Medulla oblongata (tissue), 1 donor: Measurements from ENCODE around the gene HOXB3.

Experiments used
- DNase-seq: peaks from one replicate; pipeline ENCODE4 v3.0.0-alpha.2; 2015; ENCODE audit errors: extremely low spot score

Gene HOXB3

GRCh38 chr17:48589831-48590606 lies at the start of gene HOXB3:
Gene HOXB3 (minus strand): TSS chr17:48590241. CDS start chr17:48552474, 37,767 bp downstream.
- no peak for DNase-seq

DNA sequence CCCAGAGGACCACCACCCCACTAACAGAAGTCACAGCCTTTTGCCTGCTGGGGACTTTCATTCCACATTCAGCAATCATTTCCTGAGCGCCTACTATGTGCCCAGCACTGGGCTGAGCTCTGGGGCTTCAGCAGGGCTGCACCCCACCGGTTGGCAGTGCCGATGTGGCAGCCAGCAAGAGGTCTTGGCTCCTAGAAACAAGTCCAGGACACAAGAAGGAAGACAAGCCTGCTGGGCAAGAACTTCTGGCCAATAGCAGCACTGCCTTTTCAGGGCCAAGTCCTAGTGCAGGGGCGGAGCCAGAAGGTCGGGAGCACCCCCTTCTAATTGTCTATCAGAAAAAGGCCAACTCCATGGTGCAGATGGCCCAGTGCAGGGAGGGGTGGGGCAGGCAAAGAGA lies 49.1 kb upstream of the HOXB3 start:
- DNase-seq = no peak

- DNase-seq = no peak
These were observed 47.6 kb upstream of the HOXB3 start for GRCh38 chr17:48637323-48638260.

DNA sequence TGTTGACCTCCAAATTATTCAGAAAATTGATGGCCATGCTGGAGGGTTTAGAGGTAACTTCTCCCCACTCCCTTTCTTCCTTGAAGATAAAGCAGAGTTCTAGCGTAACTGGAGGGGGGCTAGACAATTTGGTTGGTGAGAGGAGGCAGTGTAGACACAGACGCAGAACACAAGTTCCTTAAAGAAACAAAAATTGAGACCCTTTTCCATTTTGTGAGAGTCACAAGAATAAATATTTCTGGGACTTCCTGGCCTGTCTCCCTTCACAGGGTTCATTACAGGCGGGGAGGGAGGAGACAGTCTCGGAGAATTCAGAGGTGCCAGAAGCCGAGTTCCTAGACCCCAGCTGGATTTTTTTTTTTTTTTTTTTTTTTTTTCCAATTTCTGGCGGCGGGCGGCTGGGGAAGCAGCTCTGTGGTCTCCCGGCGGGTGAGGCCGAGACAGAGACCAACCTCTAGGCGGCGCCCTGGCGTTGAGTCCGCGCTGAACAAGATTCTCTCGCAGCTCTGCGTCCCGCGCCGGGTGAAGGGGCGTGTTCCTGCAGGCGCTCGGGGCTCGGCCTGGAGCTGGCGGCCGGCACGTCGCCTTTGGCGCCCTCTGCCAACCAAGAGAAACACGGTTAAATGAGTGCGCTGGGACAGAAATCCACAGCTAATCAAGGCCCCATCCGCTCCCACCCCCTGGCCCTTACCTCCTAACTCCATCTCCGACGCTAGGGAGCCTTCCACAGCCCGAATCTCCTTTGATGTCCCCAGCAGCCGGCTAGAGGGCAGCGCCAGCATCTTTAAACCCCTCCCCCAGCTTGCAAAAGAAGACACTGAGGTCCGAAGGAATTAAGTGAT lies 46.4 kb upstream of the HOXB3 start:
- peak; percentile 57 for DNase-seq

DNA sequence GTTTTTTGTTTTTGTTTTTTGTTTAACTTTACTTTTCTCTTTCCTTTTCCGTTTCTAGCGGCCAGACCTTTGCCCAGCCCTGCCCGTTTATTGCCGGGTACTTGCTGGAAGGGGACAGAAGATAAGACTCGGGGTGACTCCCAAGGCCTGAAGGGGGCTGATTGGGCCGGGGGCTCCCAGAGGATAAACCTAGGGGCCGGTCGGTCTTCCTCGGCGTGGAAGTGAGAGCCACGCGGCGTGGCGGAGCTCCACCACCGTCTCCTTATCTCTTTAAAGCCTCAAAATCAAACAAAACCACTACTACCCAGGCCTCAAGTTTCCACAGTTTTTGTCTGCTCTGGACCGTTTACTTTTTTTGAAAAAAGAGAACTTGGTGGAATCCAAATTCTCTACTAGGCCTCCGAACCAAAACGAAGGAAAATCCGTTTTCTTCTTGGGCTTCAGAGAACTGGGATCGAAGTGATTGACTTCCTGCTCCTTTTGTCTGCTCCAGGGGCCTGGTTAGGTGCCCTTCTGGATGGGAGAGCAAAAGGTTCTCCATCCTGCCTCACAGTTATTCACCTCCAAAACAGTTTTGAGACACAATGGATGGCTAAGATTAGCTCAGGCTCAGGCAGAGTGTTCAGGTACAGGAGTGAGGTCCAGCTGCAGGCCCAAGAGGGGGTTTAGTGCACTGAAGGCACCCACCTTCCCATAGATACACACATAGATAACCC lies 44.6 kb upstream of the HOXB3 start:
- DNase-seq = no peak

- no peak for DNase-seq
These were observed 43.2 kb upstream of the HOXB3 start for GRCh38 chr17:48633266-48633677.

- no peak for DNase-seq
These were observed 42.7 kb upstream of the HOXB3 start for GRCh38 chr17:48632579-48633265.

- no peak for DNase-seq
These were observed 41.9 kb upstream of the HOXB3 start for GRCh38 chr17:48631693-48632578.

- no peak for DNase-seq
These were observed 41.1 kb upstream of the HOXB3 start for GRCh38 chr17:48630925-48631692.

DNA sequence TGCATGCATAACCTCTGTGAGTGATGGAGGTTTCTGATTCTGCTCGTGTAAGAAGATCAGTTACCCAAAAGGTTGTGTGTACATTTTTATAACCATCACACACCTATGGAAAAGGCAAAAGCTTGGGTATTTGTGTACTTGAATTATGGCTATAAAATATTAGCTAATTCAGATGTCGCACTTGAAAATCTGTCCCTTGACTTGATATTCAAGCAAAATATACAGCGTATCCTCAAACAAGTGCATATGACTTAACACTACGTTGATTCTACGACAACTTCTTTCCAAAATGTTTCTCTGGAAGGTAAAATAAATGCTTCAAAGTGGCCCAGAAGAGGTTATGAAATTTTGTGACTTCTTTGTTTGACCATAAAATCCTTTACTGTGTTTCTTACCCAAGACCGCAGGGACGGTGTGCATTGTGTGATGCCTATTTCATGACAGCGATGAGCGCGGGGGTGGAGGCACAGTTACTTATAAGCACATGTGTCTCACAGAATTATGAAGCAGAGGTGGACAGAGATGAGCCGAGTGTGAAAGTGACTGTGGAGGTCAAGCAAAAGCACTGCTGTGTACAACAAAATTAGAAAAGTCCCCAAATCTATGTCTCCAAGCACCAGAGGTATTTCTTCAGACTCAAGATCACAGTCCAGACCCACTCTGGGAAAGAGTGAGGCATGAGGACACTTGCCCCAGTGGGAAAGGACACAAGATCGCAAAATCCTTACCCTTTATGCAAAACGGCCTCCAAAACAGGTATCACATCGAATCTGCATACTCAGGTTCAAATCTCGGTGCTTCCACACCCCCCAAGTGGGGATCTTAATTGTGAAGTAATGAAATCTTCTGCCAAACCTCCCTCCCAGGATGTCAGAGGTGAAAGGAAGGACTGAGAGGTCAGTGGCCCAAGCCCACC lies 40.2 kb upstream of the HOXB3 start:
- DNase-seq = no peak

- DNase-seq = no peak
These were observed 39.3 kb upstream of the HOXB3 start for GRCh38 chr17:48629411-48629759.

DNA sequence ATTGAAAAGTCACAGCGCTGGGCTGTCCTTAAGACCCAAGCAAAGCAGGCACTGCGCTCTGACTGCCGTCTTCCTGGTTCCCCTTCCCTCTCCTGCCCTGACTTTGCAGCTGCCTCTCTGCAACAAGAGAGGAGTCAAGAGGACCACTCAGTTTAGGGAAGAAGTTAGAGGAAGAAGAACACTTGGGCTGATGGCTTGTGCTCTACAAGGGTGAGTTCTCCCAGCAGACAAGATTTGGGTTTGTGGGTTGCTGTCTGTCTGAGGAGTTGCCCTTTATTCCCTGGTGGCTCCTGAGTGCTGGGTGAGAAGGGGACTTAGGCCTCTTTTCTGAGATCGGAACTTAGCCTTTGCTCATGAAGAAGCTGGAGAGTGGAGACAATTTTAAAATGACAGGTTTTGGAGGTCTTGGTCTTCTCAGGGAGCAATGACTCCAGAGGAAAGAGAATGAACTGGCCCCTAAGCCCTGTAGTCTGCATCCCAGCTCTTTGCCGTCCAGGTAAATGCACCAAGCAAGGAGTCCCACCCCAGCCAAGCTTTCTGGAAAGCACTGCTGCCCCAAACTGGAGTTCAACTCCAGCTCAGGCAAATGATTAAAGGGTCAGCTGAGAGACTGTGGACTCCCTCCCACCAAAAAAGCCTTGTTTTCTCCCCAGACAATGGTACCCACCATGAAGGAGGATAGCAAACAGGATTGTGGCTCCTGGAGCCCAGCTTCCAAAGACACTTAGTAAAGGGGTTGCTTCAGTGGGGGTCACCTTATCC lies 38.8 kb upstream of the HOXB3 start:
- DNase-seq = no peak

DNA sequence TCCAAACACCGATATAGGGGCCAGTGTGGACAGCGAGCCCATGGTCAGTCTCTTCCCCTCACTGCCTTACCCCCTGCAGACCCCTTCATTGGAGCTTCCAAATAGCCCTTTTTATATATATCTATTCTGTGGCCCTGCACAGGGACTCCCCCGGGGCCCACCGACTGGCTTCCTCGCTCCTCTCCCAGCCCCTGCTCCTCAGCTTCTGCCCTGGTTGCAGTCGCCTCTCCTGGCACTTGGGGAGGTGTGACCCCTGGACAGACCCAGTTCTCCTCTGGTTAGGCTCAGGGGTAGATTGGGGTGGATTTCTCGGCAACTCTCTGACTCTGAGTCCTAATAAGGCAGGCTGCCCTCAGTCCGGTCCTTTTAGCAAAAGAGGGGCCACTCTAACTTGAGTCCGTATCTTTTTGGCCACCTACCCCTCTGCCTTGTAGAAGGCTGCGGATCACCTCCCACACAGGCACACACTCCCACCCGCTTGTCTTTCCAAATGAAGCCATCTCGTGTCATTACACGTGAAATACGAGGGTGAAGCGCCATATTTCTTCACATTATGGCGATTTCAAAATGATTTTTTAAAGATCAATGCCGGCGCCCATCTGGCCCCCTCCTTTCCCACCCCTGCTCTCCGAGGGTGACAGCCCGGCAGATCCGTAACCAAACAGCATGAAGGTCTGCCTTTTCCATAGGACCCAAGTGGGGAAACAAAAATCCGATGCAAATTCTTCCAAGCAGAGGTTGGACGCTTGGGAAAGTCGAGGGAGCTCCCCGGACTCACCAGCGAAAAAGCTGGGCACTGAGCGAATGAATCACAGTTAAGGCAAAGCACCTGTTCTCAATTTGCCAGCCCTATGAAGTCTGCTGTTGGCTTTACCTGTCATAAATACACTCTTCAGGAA lies 37.8 kb upstream of the HOXB3 start:
- no peak for DNase-seq

DNA sequence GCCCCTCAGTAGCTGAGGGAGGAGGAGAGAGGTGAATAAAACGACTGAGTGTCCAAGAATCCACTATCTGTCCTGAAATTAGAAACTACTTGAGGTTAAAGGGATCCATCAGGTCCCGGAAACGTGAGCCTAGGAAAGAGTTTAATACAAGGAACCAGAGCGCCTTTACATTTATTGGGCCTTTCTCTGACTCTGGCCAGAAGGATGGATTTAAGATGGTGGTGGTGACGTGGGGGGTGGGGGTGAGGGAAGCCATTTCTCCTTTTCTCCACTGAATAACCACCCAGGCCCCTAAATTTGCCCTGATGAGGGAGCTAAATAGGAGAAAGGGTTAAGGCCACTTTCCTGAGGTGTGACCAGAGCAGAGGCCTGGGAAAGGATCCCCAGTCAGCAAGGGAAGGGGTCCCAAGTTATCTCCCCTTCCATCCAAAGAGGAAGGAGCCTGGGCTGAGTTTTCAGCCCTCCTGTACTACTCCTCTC lies 37.1 kb upstream of the HOXB3 start:
- no peak for DNase-seq

DNA sequence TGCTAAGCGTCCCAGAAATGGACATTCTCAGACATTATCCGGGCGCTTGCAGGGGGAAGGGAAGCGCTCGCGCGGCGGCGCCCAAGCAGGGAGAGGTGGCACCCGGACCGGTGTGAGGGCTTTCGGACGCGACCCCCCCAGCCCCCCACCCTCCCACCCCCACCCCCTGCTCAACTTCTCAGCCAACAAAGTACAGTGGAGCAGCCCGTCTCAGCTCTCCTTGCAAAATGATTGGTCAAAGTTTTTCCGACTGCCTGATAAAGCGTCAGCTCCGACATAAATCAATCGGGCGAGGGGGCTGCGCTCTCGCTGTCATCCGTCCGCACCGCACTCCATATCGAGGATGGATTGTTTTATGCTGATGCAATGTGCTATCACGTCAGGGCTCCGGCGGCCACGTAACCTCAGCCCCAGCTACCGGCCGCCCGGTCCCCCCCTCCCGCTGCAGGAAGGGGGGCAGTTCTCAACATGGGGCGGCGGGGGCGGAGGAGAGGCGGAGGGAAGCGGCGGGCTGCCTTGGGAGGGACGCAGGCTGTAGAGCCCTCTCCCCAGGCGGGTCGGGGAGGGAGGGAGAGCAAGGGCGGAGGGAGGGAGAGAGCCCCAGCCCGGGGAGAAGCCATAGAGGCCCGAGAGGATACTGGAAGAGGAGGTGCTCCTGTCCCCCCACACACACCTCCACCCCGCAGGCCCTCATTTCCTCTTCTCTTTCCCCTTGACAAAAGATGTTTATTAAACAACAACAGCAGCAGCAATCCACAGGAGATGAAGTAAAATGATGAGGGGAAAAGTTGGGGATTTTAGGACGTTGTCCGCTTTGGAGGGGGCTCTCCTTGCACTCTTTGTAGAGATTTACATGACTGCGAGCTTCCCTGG lies 36.4 kb upstream of the HOXB3 start, which contains the start of gene HOXB9:
Gene HOXB9 (minus strand): TSS at position 114 of the 873 bp plus-strand sequence. CDS start 89 bp downstream, at position 25.
- no peak for DNase-seq
